Heart left ventricle (tissue), 16 donors: ENCODE data around the gene CFAP300. TPM values are rescaled to one million over a fixed set of nuclear protein-coding genes. Genes with fewer than 3 reads are reported as not detected.

ENCODE experiments used
- ATAC-seq, 4 donors: fragments of 200-7000 bp; cut with Tn5 transposase; one replicate each; pipeline ENCODE4 v1.9.1; 2020 to 2022; ENCODE audit warnings: moderate library complexity in 4 of 4, mild to moderate bottlenecking in 3 of 4, moderate number of reproducible peaks in 1 of 4
- DNase-seq, 5 donors: peaks; one replicate each; pipeline ENCODE4 v3.0.0-alpha.2; 2020
- H3K27ac ChIP-seq, 12 donors: fragments of 200-600 bp; sonication (generic) in 4 of 12; one replicate each; pipeline versions ENCODE4 v1.5.0 to v1.8.0; 2016 to 2022; ENCODE audit warnings: mild to moderate bottlenecking in 2 of 12
- H3K27me3 ChIP-seq, 9 donors: fragments of 200-600 bp; sonication (generic) in 2 of 9; one replicate each; pipeline versions ENCODE4 v1.5.1 to v1.8.0; 2016 to 2022; ENCODE audit warnings: mild to moderate bottlenecking in 3 of 9
- H3K36me3 ChIP-seq, 9 donors: fragments of 200-600 bp; sonication (generic) in 2 of 9; one replicate each; pipeline versions ENCODE4 v1.5.0 to v1.8.0; 2018 to 2022; ENCODE audit warnings: mild to moderate bottlenecking in 2 of 9
- H3K4me1 ChIP-seq, 12 donors: fragments of 200-600 bp; sonication (generic) in 4 of 12; one replicate each; pipeline versions ENCODE4 v1.5.0 to v1.8.0; 2016 to 2022; ENCODE audit warnings: mild to moderate bottlenecking in 3 of 12
- H3K4me3 ChIP-seq, 12 donors: fragments of 200-600 bp; sonication (generic) in 4 of 12; one replicate each; pipeline versions ENCODE4 v1.5.0 to v1.8.0; 2017 to 2022; ENCODE audit warnings: mild to moderate bottlenecking in 9 of 12, moderate library complexity in 4 of 12
- H3K9me3 ChIP-seq, 12 donors: fragments of 200-600 bp; sonication (generic) in 4 of 12; one replicate each; pipeline versions ENCODE4 v1.5.0 to v1.8.0; 2016 to 2022; ENCODE audit warnings: mild to moderate bottlenecking in 1 of 12
- POLR2A ChIP-seq, 2 donors: fragments of 450-650 bp; IDR thresholded peaks; one replicate each; pipeline ENCODE4 v1.6.1; 2017; ENCODE audit warnings: antibody characterized with exemption in 2 of 2, mild to moderate bottlenecking in 2 of 2, moderate library complexity in 2 of 2
- WGBS, 4 donors: extraction: QIAGEN DNeasy Blood & Tissue Kit in 2 of 4; methylation state at CpG; one replicate each; pipeline versions ENCODE4 v1.1.5 to v1.1.7; 2013 to 2018; 5-methylcytosine and 5-hydroxymethylcytosine counted together
- intact Hi-C, 10 donors: fragments of 100-400 bp; cut with DNase I; formaldehyde crosslinking; loops; one replicate each; pipeline versions ENCODE4 v1.11.1 to v1.14.2; 2022
- polyA plus RNA-seq, 2 donors: library from polyadenylated mRNA; stranded (reverse); fragments of 200-250 nt; gene quantifications; one replicate each; pipeline ENCODE4 v1.2.3, GENCODE V29; 2013
- total RNA-seq, 9 donors: library from RNA; depleted of rRNA in 2 of 9; stranded (reverse); fragments of >200 nt in 2 of 9; fragmentation: NEBNext Ultra II Directional in 3 of 9; extraction: Animal tissue kit (Norgen Biotek cat#: 25700) in 3 of 9; gene quantifications; one replicate each; pipeline versions ENCODE4 v1.1.0 to v1.2.4, GENCODE V29; 2016 to 2023
- TF ChIP-seq, protein P1 (sequence below), 12 donors: fragments of 200-600 bp; sonication (generic) in 4 of 12; IDR thresholded peaks; one replicate each; pipeline versions ENCODE4 v1.5.0 to v1.8.0; 2018 to 2022; ENCODE audit warnings: antibody characterized with exemption in 12 of 12, mild to moderate bottlenecking in 5 of 12
- donor health status: ischemic (EF 13 %, LVEDD 7.1; RV severe dilation, severe dysfunction).
- donor health status: healthy with polysubstance abuse.
- donor health status: DM: no; HTN: yes; CAD: no.
- donor health status: DM: no; HTN: no; CAD: no.
- donor health status: ischemic (EF 25% LVEDD 6.9; RV normal size, moderate dysfunction).
- donor health status: ischemic (EF 25% LVEDD 5.7; RV mildly dilated, moderate dysfunction).
- donor health status: healthy.
- donor health status: DM: yes; HTN: yes; CAD: no.
- donor health status: ischemic (EF 35%, LVEDD 5.7; RV mildly dilated, moderate dysfunction).
- donor health status: nonischemic (EF 11% LVEDD 7.7; RV severe dilation, severe dysfunction).
- donor health status: DM: yes; HTN: yes; CAD: no.
- donor health status: PGD.
- donor health status: ischemic (EF 29% LVEDD 5.4; RV normal size, mild dysfunction).
- donor health status: nonischemic (EF 23%, LVEDD 6.1; RV moderate dilation, normal function).

CFAP300 gene
- total and polyA plus RNA-seq, 11 donors = 0.15 to 0.83 (median 0.50) TPM; not detected in 2

DNA sequence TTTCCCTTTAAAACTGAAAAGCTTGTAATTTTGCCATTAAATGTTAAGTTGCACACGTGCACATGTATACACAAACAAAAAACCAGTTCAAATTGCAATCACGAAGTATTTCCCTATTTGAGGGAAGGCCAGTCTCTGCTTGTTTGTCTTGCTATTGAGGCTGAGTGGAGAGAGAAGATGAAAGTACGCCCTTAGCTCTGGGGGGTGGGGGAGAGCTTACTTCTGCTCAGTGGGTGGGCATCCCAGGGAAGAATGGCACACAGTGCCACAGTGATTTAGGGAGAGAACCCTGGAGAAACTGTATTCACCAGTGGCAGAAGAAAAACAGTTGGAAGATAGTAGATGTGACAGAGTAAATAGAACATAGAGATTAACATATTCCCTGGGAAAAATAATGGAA lies 71.7 kb downstream of the CFAP300 start:
- ATAC-seq (no peak), DNase-seq (no peak)
- H3K4me1 ChIP-seq = peaks cover 0 to 68% (median 43%) of the 10 kb centered on the region in 12 donors
- peaks cover 0 to under 1% (median 0%) of the 10 kb centered on the region in 12 donors for H3K9me3 ChIP-seq
- intact Hi-C loops = loop anchor here in 2 of 10 donors (10.0 kb wide), 1 partner anchor 96 kb away; no protein-coding TSS in a partner anchor
- H3K27ac ChIP-seq = no peak overlapping the region
- H3K36me3 ChIP-seq = peaks cover 0 to 30% (median 0%) of the 10 kb centered on the region in 9 donors
- TF ChIP-seq, protein P1, sequence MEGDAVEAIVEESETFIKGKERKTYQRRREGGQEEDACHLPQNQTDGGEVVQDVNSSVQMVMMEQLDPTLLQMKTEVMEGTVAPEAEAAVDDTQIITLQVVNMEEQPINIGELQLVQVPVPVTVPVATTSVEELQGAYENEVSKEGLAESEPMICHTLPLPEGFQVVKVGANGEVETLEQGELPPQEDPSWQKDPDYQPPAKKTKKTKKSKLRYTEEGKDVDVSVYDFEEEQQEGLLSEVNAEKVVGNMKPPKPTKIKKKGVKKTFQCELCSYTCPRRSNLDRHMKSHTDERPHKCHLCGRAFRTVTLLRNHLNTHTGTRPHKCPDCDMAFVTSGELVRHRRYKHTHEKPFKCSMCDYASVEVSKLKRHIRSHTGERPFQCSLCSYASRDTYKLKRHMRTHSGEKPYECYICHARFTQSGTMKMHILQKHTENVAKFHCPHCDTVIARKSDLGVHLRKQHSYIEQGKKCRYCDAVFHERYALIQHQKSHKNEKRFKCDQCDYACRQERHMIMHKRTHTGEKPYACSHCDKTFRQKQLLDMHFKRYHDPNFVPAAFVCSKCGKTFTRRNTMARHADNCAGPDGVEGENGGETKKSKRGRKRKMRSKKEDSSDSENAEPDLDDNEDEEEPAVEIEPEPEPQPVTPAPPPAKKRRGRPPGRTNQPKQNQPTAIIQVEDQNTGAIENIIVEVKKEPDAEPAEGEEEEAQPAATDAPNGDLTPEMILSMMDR (IDR thresholded peaks at IDR 0.05) = no peak
- no peak for TF ChIP-seq POLR2A (IDR thresholded peaks at IDR 0.05)
- H3K27me3 ChIP-seq = peaks cover 0 to 27% (median 0%) of the 10 kb centered on the region in 9 donors
- 66 to 79% (median 72%) methylated on average over 3 of the region's 3 CpGs for WGBS, 4 donors
- no peak overlapping the region for H3K4me3 ChIP-seq

DNA sequence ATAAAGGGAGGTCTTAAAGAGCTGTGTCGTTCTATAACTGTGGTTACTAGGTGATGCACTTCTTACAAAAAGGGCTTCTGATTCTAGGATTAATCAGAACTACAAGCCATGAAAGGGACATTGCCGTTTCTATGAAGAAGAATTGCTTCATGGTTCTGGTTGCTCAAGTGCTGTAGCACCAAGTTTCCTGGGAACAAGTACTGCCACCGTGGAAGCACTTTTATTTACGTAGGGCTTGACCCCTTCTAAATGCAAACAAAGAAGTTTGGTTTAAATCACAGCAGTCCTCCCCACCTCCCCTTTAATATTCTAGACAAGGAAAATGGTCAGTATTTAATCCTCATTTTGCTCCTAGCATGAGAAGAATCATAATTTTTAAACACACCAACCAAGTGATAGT lies 72.8 kb downstream of the CFAP300 start:
- H3K36me3 ChIP-seq = peaks cover 0 to 28% (median 0%) of the 10 kb centered on the region in 9 donors
- peaks cover 0 to 7% (median 0%) of the 10 kb centered on the region in 12 donors for H3K9me3 ChIP-seq
- intact Hi-C loops = loop anchor here in 2 of 10 donors (10.0 kb wide), 1 partner anchor 95 kb away; no protein-coding TSS in a partner anchor
- peaks cover 0 to 57% (median 39%) of the 10 kb centered on the region in 12 donors for H3K4me1 ChIP-seq
- 42 to 52% (median 48%) methylated on average over 4 of the region's 4 CpGs for WGBS, 4 donors
- H3K27me3 ChIP-seq = peaks cover 0 to 25% (median 0%) of the 10 kb centered on the region in 9 donors
- no peak for DNase-seq
- TF ChIP-seq POLR2A (IDR thresholded peaks at IDR 0.05) = no peak
- TF ChIP-seq, protein P1 (IDR thresholded peaks at IDR 0.05) = no peak
- no peak overlapping the region for H3K4me3 ChIP-seq
- no peak overlapping the region for H3K27ac ChIP-seq
- no peak for ATAC-seq

GRCh38 chr11:102120437-102120973 lies 73.3 kb downstream of the CFAP300 start:
- DNase-seq (no peak), ATAC-seq (no peak)
- peaks cover 0 to 53% (median 34%) of the 10 kb centered on the region in 12 donors for H3K4me1 ChIP-seq
- H3K27ac ChIP-seq = no peak overlapping the region
- no peak for TF ChIP-seq POLR2A (IDR thresholded peaks at IDR 0.05)
- TF ChIP-seq, protein P1 (IDR thresholded peaks at IDR 0.05) = no peak
- H3K36me3 ChIP-seq = peaks cover 0 to 23% (median 0%) of the 10 kb centered on the region in 9 donors
- H3K4me3 ChIP-seq = no peak overlapping the region
- H3K27me3 ChIP-seq = peaks cover 0 to 21% (median 0%) of the 10 kb centered on the region in 9 donors
- intact Hi-C loops = no loop called here
- peaks cover 0 to 7% (median 0%) of the 10 kb centered on the region in 12 donors for H3K9me3 ChIP-seq
- 60 to 68% (median 63%) methylated on average over 3 of the region's 3 CpGs for WGBS, 4 donors

- TF ChIP-seq, protein P1 (IDR thresholded peaks at IDR 0.05) = no peak
- no peak for TF ChIP-seq POLR2A (IDR thresholded peaks at IDR 0.05)
- intact Hi-C loops = no loop called here
- Histone ChIP-seq H3K27me3 (peaks cover 0 to 15% (median 0%) of the 10 kb centered on the region in 9 donors), H3K4me3 (no peak overlapping the region), H3K4me1 (peaks cover 0 to 52% (median 29%) of the 10 kb centered on the region in 12 donors), H3K36me3 (peaks cover 0 to 20% (median 0%) of the 10 kb centered on the region in 9 donors), H3K27ac (no peak overlapping the region), H3K9me3 (peaks cover 0 to 7% (median 0%) of the 10 kb centered on the region in 12 donors)
- ATAC-seq (no peak), DNase-seq (no peak)
- WGBS, 4 donors = 87 to 96% (median 89%) methylated on average over 2 of the region's 2 CpGs
Observed at GRCh38 chr11:102121329-102121728, 74.1 kb downstream of the CFAP300 start.

Other genes starting within 250 kb of the CFAP300 start
- 1 to 10 TPM in 5 of 9 donors, under 1 TPM in 4; 0.82 to 1.8 (median 1.1) TPM for gene CEP126, start 132.4 kb upstream of the CFAP300 start, total RNA-seq
- gene CEP126, start 132.4 kb upstream of the CFAP300 start, polyA plus RNA-seq = under 1 TPM; 0.26 to 0.88 TPM
- 1 to 10 TPM in 3 of 9 donors, under 1 TPM in 6; 0.12 to 1.8 (median 0.77) TPM for gene ANGPTL5, start 130.9 kb upstream of the CFAP300 start, total RNA-seq
- gene ANGPTL5, start 130.9 kb upstream of the CFAP300 start, polyA plus RNA-seq = under 1 TPM; 0.10 to 0.76 TPM
- gene YAP1, start 63.0 kb downstream of the CFAP300 start, total RNA-seq = 10 to 100 TPM; 45.6 to 93.0 (median 80.6) TPM
- 10 to 100 TPM; 15.2 to 38.6 TPM for gene YAP1, start 63.0 kb downstream of the CFAP300 start, polyA plus RNA-seq